Measurements from ENCODE around the gene ELK4.

- no peak for TF ChIP-seq CTCF (conservative IDR thresholded peaks at IDR 0.05 in 1 of 2, IDR thresholded peaks at IDR 0.05 in 1 of 2; ENCODE audit: low read depth in 1 of 2, low read length in 2 of 2)
- no peak for TF ChIP-seq EZH2 (IDR thresholded peaks at IDR 0.05; ENCODE audit: low read length, missing control alignments)
Observed at GRCh38 chr1:205571747-205572146, 60.1 kb downstream of the ELK4 start.
